SK-N-SH (cell line): ENCODE results near the gene GPR55.

Experiments
- CHD2 ChIP-seq: fragments of 150-350 bp; IDR thresholded peaks from 2 replicates; pipeline ENCODE4 v1.6.1; 2018; ENCODE audit warnings: low read length; ENCODE audit not compliant: partially characterized antibody
- CTCF ChIP-seq: fragments of 200-600 bp; sonication (generic); IDR thresholded peaks from 2 replicates; pipeline ENCODE4 v1.6.1; 2017; ENCODE audit warnings: antibody characterized with exemption, mild to moderate bottlenecking, moderate library complexity
- EP300 ChIP-seq, 2 experiments: IDR thresholded peaks; 2 replicates each; pipeline versions ENCODE4 v1.4.0 to v1.6.1; 2012; ENCODE audit warnings: borderline replicate concordance in 1 of 2, low read depth in 1 of 2, low read length in 1 of 2
- EZH2phosphoT487 ChIP-seq: fragments of 200-600 bp; sonication (generic); IDR thresholded peaks from 2 replicates; pipeline ENCODE4 v1.6.1; 2017; ENCODE audit warnings: low read depth, mixed run types, mild to moderate bottlenecking, antibody characterized with exemption, moderate library complexity, borderline replicate concordance
- FOXJ3 ChIP-seq: sonication (generic); formaldehyde crosslinking; IDR thresholded peaks from 2 replicates; pipeline ENCODE4 v1.5.1; 2020; ENCODE audit warnings: mild to moderate bottlenecking, missing genetic modification reagents
- JUND ChIP-seq: IDR thresholded peaks from 2 replicates; pipeline ENCODE4 v1.4.0; 2012
- MXI1 ChIP-seq: IDR thresholded peaks from 2 replicates; pipeline ENCODE4 v1.6.1; 2012; ENCODE audit warnings: mild to moderate bottlenecking, low read depth, low read length, improper control_type of control experiment
- PBX3 ChIP-seq: IDR thresholded peaks from 2 replicates; pipeline ENCODE4; 2012
- POLR2AphosphoS5 ChIP-seq: IDR thresholded peaks from 2 replicates; pipeline ENCODE4 v1.6.1; 2012; ENCODE audit warnings: low read depth, low read length
- REST ChIP-seq: IDR thresholded peaks from 2 replicates; pipeline ENCODE4 v1.6.1; 2012; ENCODE audit warnings: mild to moderate bottlenecking, low read depth, low read length, moderate library complexity
- RFX5 ChIP-seq: IDR thresholded peaks from 2 replicates; pipeline ENCODE4 v1.6.1; 2012; ENCODE audit warnings: mild to moderate bottlenecking, improper control_type of control experiment, low read length
- TAF1 ChIP-seq: IDR thresholded peaks from 2 replicates; pipeline ENCODE4 v1.6.1; 2012; ENCODE audit warnings: low read depth, mild to moderate bottlenecking, low read length, moderate library complexity, borderline replicate concordance
- TEAD4 ChIP-seq: IDR thresholded peaks from 2 replicates; pipeline ENCODE4 v1.4.0; 2012; ENCODE audit warnings: mild to moderate bottlenecking, borderline replicate concordance; ENCODE audit not compliant: insufficient read depth
- ZBTB33 ChIP-seq: IDR thresholded peaks from 2 replicates; pipeline ENCODE4 v1.4.0; 2012; ENCODE audit warnings: low read depth, borderline replicate concordance

GRCh38 chr2:230905448-230906421 lies 19.3 kb downstream of the GPR55 start:
- TF ChIP-seq TEAD4: no peak
- TF ChIP-seq CTCF: no peak
- no peak for TF ChIP-seq EZH2phosphoT487
- no peak for TF ChIP-seq REST
- TF ChIP-seq JUND: no peak
- TF ChIP-seq ZBTB33: no peak
- no peak for TF ChIP-seq POLR2AphosphoS5
- no peak for TF ChIP-seq EP300 (IDR thresholded peaks at IDR 0.05; ENCODE audit: borderline replicate concordance in 1 of 2, low read depth in 1 of 2, low read length in 1 of 2)
- TF ChIP-seq RFX5: no peak
- no peak for TF ChIP-seq CHD2
- no peak for TF ChIP-seq MXI1
- TF ChIP-seq PBX3: no peak
- no peak for TF ChIP-seq TAF1
- no peak for TF ChIP-seq FOXJ3
